RWPE1 (cell line): ENCODE results near the gene RPN2.

ENCODE experiments used
- CTCF ChIA-PET: fragments of 350-600 bp; sonication (Branson Sonifier 250); formaldehyde crosslinking; extraction: SDS; loops from one replicate; lab custom pipeline; 2021; lab: Yijun Ruan, JAX
- POLR2A ChIA-PET: fragments of 400-600 bp; formaldehyde crosslinking; extraction: SDS; loops from one replicate; lab custom pipeline; 2020; ENCODE audit warnings: antibody characterized with exemption; ENCODE audit not compliant: low non-redundant PET; lab: Yijun Ruan, JAX
- DNase-seq: peaks from one replicate; pipeline ENCODE4 v3.0.0; 2012; ENCODE audit warnings: low spot score
- H3K27ac ChIP-seq: fragments of 450-650 bp; 2 replicates; pipeline ENCODE4 v1.5.1; 2017
- CTCF ChIP-seq: fragments of 450-650 bp; conservative IDR thresholded peaks from 2 replicates; pipeline ENCODE4 v1.5.1; 2017; ENCODE audit warnings: low read depth, mild to moderate bottlenecking

The RPN2 gene

DNA sequence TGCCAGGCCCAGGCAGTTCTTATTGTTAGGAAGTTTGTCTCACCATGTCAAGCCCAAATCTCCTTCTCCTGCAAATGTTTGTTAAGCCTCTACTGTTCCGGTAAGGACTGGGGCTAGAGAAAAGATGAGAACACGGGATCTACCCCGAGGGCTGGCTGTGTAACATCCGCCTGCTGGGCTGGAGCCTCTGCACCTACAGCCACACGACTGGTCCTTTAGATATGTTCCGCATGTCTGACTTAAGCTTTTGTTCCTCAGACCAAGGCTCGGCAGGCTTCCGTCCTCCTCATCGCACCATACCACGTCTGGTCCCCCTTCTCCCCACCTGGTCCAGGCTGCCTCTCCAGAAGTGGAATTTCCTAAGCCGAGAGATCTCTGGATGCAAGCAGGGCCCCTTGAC, 79.9 kb downstream of the RPN2 start:
- no peak for DNase-seq
- no peak overlapping the region for H3K27ac ChIP-seq
- ChIA-PET POLR2A (no interaction called here), CTCF (interaction anchor here (0.6 kb wide), 1 partner anchor 46 kb away, joined by 3 read pairs; no protein-coding TSS in a partner anchor)
- TF ChIP-seq CTCF: no peak

DNA sequence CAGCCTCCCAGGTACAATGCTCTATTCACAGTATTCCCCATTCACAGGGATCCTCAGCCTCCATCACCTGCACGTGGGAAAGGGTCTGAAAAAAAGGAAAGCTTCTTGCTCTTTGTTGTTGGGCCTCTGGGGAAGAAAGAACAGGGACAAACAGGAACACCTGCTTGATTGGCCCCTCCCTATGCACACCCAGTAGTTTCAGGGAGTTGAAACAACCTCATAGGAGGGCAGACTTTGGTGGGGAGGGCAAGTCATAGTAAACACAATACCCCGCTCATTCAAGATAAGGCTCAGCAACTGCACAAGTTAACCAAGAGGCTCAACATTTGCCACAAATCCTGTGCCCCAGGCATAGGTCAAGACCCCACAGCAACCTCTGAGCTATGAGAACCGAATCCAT, 80.7 kb downstream of the RPN2 start:
- POLR2A ChIA-PET: interaction anchor here (0.7 kb wide), 1 partner anchor 709 kb away, joined by 6 read pairs; no protein-coding TSS in a partner anchor
- H3K27ac ChIP-seq: no peak overlapping the region
- TF ChIP-seq CTCF: no peak
- CTCF ChIA-PET: interaction anchor here (0.6 to 0.7 kb wide), 3 partner anchors 628 to 966 kb away, joined by 3 read pairs; no protein-coding TSS in a partner anchor
- no peak for DNase-seq

GRCh38 chr20:37260923-37261322, 81.8 kb downstream of the RPN2 start:
- CTCF ChIA-PET: interaction anchor here (0.6 kb wide), 2 partner anchors 22 to 33 kb away, joined by 4 read pairs; no protein-coding TSS in a partner anchor
- no peak overlapping the region for H3K27ac ChIP-seq
- POLR2A ChIA-PET: no interaction called here
- TF ChIP-seq CTCF: no peak
- no peak for DNase-seq

DNA sequence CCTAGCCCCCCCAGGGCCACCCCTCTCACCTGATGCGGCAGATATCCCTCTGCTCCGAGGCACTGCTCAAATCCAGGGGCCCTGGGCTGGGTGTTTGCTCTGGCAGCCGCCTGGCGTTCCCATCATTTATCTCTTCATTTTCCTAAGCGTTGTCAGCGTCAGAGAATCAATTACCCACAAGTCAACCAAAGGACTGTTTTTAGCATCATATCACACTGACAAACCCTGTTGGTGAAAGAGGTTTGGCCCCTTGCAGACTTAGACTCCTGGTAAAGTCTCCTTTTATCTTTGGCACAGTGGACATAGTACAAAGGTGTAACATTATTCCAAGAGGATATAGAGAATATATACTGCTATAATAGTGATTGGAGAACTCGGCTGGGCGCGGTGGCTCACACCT, 82.6 kb downstream of the RPN2 start, which contains the start of gene GHRH:
GHRH (minus strand) TSS at position 101 of the 400 bp plus-strand sequence. CDS start 4,925 bp downstream, outside the sequence.
- POLR2A ChIA-PET: no interaction called here
- TF ChIP-seq CTCF: no peak
- no peak within 1 kb of the TSS for H3K27ac ChIP-seq
- CTCF ChIA-PET: interaction anchor here (0.6 kb wide), 1 partner anchor 86 kb away, joined by 5 read pairs; no protein-coding TSS in a partner anchor
- no peak for DNase-seq

DNA sequence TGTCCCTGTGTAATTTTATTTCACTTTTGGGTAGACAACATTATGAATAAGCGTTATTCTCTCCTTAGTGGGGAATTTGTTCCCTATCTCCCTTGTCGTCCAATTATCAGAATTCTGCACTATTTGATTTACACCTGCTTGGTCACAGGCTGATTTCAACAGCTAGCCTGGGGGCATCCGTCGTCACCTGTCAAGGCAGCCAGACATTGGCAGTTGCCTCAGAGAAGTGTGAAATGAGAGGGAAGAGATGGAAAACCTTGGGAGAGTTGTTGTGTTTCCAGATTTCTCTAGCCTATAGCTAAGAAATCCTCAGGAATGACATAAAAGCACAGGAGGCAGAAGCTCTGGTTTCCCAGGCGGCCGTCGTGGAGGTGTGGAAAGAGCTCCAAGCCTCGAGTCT, 83.4 kb downstream of the RPN2 start:
- H3K27ac ChIP-seq: no peak overlapping the region
- DNase-seq: peak; percentile 49
- ChIA-PET CTCF (no interaction called here), POLR2A (no interaction called here)
- no peak for TF ChIP-seq CTCF

- no peak for DNase-seq
- H3K27ac ChIP-seq: no peak overlapping the region
- ChIA-PET POLR2A (no interaction called here), CTCF (no interaction called here)
- no peak for TF ChIP-seq CTCF
Measured at GRCh38 chr20:37263686-37264085, 84.6 kb downstream of the RPN2 start.
